ENCODE measurements around the gene RPUSD1.

RPUSD1 gene

GRCh38 chr16:736936-737481, 51.2 kb downstream of the RPUSD1 start:
- no peak for DNase-seq (ENCODE audit: low spot score)
- H3K27ac ChIP-seq, result no peak overlapping the region
- TF ChIP-seq CTCF (IDR thresholded peaks at IDR 0.05), result no peak
- no peak overlapping the region for H3K4me3 ChIP-seq

GRCh38 chr16:735982-736453, 52.2 kb downstream of the RPUSD1 start:
- no peak overlapping the region for H3K27ac ChIP-seq
- DNase-seq (ENCODE audit: low spot score), result no peak
- H3K4me3 ChIP-seq, result no peak overlapping the region
- no peak for TF ChIP-seq CTCF (IDR thresholded peaks at IDR 0.05)

- H3K4me3 ChIP-seq, result no peak overlapping the region
- no peak for TF ChIP-seq CTCF (IDR thresholded peaks at IDR 0.05)
- H3K27ac ChIP-seq, result no peak overlapping the region
- DNase-seq (ENCODE audit: low spot score), result no peak
Observed at GRCh38 chr16:734981-735881, 53.0 kb downstream of the RPUSD1 start.
